Natural killer cell treated with Interleukin-12 subunit alpha and Interleukin-12 subunit beta and Interleukin-15 and Interleukin-18, amount 100 ng/mL, for 72 hours (primary cell): ENCODE measurements around the gene PIP5K1B. TPM values are rescaled to one million over a fixed set of nuclear protein-coding genes. Genes with fewer than 3 reads are reported as not detected.
A peak's percentile ranks its signal among the peaks of the same experiment; 100 is the strongest.

Source experiments
- ATAC-seq, 2 donors: fragments of 150-1000 bp; cut with Tn5 transposase in 1 of 2; sonication (Bioruptor Pico), chemical (Tn5 transposase) in 1 of 2; 2 replicates each; pipeline ENCODE4 v1.10.0; 2021
- DNase-seq: peaks from one replicate; pipeline ENCODE4 v3.0.0; 2022; ENCODE audit warnings: low spot score
- H3K27ac Mint-ChIP-seq, 2 donors: 1 replicate in 1 of 2; 2 replicates in 1 of 2; pipeline ENCODE4 v1.8.0; 2022; ENCODE audit warnings: mixed read lengths in 2 of 2, mild to moderate bottlenecking in 1 of 2, moderate library complexity in 1 of 2
- H3K27me3 Mint-ChIP-seq, 2 donors: 1 replicate in 1 of 2; 2 replicates in 1 of 2; pipeline ENCODE4 v1.8.0; 2022; ENCODE audit warnings: mixed read lengths in 2 of 2
- H3K36me3 Mint-ChIP-seq: one replicate; pipeline ENCODE4 v1.8.0; 2022; ENCODE audit warnings: mixed read lengths
- H3K4me1 Mint-ChIP-seq, 2 donors: 1 replicate in 1 of 2; 2 replicates in 1 of 2; pipeline ENCODE4 v1.8.0; 2022; ENCODE audit warnings: low read depth in 2 of 2, mixed read lengths in 2 of 2, mild to moderate bottlenecking in 1 of 2
- H3K4me3 Mint-ChIP-seq: one replicate; pipeline ENCODE4 v1.8.0; 2022; ENCODE audit warnings: mixed read lengths
- H3K9me3 Mint-ChIP-seq: 2 replicates; pipeline ENCODE4 v1.8.0; 2022; ENCODE audit warnings: mixed read lengths
- total RNA-seq, 2 donors: library from RNA; stranded (reverse); gene quantifications; one replicate each; pipeline ENCODE4 v1.2.3, GENCODE V29; 2022

PIP5K1B gene
- total RNA-seq, 2 donors from 2014 or later: 0.24 to 0.73 TPM

GRCh38 chr9:68998812-68999211 lies 293.8 kb downstream of the PIP5K1B start:
- Mint-ChIP-seq H3K27me3 (peaks cover 0 to 5% of the 10 kb centered on the region in 2 donors), H3K4me1 (peaks cover 24 to 27% of the 10 kb centered on the region in 2 donors), H3K9me3 (no peaks in the 10 kb centered on the region), H3K36me3 (no peaks in the 10 kb centered on the region), H3K4me3 (no peak overlapping the region), H3K27ac (peak overlapping the region; percentile 16 to 31)
- no peak for DNase-seq
- ATAC-seq: peak; percentile 68

DNA sequence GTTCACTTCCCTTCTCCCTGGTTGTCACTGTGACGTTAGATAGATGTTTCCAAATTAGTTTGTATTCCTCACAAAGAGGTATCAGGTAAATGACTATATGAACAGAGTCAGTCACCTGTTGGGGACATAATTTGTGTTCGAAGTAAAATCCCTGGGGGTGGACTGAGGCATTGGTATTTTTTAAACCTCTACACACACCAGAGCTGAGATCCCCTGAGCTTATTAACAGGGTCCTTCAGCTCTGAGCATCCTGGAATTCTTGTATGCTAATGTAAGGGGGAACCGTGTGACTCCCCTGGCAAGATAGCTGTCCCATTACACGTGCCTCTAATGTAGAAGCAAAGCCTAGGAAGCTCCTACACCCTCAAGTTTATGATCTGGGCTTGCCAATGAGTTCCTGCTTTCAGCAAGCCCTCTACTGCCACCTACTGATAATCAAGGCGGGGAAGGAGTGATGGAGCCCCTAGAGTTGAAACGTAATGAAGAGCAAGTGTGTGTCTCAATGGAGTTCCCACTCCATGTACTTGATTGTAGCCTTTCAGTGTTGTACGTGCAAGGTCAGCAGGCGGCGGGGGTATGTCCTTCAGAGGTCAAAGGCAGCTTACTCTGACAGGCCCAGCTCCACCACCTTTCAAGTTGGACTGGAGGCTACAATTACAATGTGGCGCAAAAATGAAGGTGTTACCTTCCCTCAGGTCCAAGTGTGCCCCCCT lies 294.5 kb downstream of the PIP5K1B start:
- Mint-ChIP-seq H3K4me3 (no peak overlapping the region), H3K36me3 (no peaks in the 10 kb centered on the region)
- DNase-seq: no peak

GRCh38 chr9:69001921-69002320 lies 296.9 kb downstream of the PIP5K1B start:
- Mint-ChIP-seq H3K4me1 (peaks cover 16 to 18% of the 10 kb centered on the region in 2 donors), H3K36me3 (no peaks in the 10 kb centered on the region), H3K27ac (no peak overlapping the region), H3K9me3 (no peaks in the 10 kb centered on the region), H3K27me3 (peaks cover 0 to 5% of the 10 kb centered on the region in 2 donors), H3K4me3 (no peak overlapping the region)
- DNase-seq: no peak
- no peak for ATAC-seq

More for the DNA sequence above, 294.5 kb downstream of the PIP5K1B start:
- Mint-ChIP-seq H3K27me3 (peaks cover 0 to 5% of the 10 kb centered on the region in 2 donors), H3K27ac (peak overlapping the region; percentile 31 to 75), H3K9me3 (no peaks in the 10 kb centered on the region), H3K4me1 (peaks cover 24 to 27% of the 10 kb centered on the region in 2 donors)
- peak; percentile 72 to 75 for ATAC-seq

DNA sequence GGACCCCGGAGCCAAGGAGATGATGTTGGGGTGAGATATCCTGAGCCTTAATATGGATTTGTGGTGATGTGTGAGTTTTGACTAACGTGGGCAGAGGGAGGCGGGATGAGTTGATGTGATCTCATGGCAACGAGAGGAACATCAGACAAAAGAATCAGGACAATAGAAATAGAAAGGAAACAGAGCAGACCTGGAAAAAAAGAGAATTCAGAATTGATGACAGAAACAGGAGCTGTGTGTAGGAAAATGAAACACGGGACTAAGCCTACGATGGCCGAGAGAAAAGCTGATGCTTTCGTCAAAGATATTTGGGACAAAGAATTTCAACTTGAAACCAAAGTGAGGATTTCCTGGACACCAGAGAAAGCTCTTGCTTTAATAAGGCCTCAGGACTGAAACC lies 298.0 kb downstream of the PIP5K1B start:
- H3K4me3 Mint-ChIP-seq: no peak overlapping the region
- H3K4me1 Mint-ChIP-seq: peaks cover 16 to 18% of the 10 kb centered on the region in 2 donors
- DNase-seq: no peak
- peaks cover 0 to 5% of the 10 kb centered on the region in 2 donors for H3K27me3 Mint-ChIP-seq
- no peak overlapping the region for H3K27ac Mint-ChIP-seq
- H3K36me3 Mint-ChIP-seq: no peaks in the 10 kb centered on the region
- no peak for ATAC-seq
- H3K9me3 Mint-ChIP-seq: no peaks in the 10 kb centered on the region

DNA sequence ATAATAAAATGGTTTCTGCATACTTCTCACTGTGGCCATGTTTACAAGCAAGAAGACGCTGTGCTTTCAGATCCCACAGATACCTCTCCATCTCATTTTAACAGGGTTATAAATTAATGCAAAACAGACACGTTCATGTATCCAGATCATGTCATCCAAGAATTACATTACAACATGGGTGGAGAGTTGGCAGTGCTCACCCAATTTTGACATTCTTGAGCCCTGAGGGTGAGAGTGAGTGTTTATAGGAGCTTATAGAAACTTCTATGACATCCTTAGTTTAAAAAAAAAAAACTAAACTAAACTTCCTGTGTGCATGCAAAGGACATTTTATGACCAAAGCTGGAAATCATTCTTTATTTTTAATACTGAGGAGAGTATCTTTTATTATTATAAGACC lies 299.8 kb downstream of the PIP5K1B start:
- no peak overlapping the region for H3K27ac Mint-ChIP-seq
- no peaks in the 10 kb centered on the region for H3K9me3 Mint-ChIP-seq
- DNase-seq (no peak), ATAC-seq (no peak)
- no peak overlapping the region for H3K4me3 Mint-ChIP-seq
- no peaks in the 10 kb centered on the region for H3K36me3 Mint-ChIP-seq
- H3K27me3 Mint-ChIP-seq: peaks cover 0 to 3% of the 10 kb centered on the region in 2 donors
- peaks cover 0 to under 1% of the 10 kb centered on the region in 2 donors for H3K4me1 Mint-ChIP-seq

DNA sequence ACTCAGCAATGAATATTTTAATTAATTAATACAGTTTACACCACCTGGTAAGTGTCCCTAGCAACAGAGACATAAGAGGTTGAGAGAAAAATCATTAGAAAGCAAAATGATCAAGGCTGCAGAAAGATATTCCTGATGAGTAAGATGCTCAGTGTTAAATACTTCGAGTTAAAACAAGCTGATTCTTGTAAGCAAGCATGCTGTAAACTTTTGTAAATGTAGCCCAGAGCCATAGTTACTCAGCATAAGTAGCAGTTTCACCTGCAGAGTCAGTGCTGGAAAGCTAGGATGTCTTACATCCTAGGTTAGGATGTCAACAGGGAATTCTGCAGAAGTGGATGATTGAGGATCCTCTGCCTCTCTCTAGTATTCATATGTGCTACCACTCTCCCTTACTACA lies 304.7 kb downstream of the PIP5K1B start:
- Mint-ChIP-seq H3K4me3 (no peak overlapping the region), H3K4me1 (peaks cover 6 to 10% of the 10 kb centered on the region in 2 donors), H3K27ac (no peak overlapping the region), H3K27me3 (peaks cover 0 to 5% of the 10 kb centered on the region in 2 donors), H3K36me3 (no peaks in the 10 kb centered on the region), H3K9me3 (no peaks in the 10 kb centered on the region)
- ATAC-seq: no peak
- no peak for DNase-seq

DNA sequence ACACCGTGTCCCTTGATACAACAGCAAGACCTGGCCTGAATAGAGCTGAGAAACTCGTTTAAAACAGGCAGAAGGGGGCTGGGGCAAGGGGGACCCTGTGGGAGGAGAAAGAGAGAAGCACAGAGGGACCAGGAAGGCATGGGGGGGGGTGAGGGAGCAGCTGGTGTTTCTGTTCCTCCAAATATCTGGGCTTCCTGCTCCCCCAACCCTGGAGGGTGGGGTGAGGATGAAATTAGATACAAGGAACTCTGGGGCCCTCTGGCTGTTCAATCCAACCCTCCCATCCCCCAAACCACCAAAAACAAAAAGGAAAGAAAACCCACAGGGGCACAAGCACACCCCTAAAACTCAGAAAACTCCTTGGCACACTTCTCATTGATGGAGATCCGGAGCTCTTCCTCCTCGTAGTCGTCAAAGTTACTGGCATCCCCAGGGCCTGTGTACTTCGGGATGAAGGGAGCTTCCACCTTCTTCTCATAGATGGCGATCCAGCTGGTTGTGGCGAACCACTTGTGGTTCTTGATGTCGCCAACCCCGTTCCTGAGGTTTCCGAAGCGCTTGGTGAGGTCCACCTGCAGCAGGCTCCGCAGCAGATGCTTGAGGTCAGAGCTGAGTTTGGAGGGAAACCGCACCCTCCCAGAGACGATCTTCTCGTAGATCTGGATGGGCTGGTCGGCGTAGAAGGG lies 307.8 kb downstream of the PIP5K1B start:
- Mint-ChIP-seq H3K9me3 (no peaks in the 10 kb centered on the region), H3K27me3 (peaks cover 0 to 5% of the 10 kb centered on the region in 2 donors), H3K4me3 (no peak overlapping the region), H3K4me1 (peaks cover 6 to 10% of the 10 kb centered on the region in 2 donors), H3K36me3 (no peaks in the 10 kb centered on the region), H3K27ac (no peak overlapping the region)
- ATAC-seq (no peak), DNase-seq (no peak)

- H3K36me3 Mint-ChIP-seq: no peaks in the 10 kb centered on the region
- no peak overlapping the region for H3K4me3 Mint-ChIP-seq
- H3K9me3 Mint-ChIP-seq: no peaks in the 10 kb centered on the region
- no peak for ATAC-seq
- DNase-seq: no peak
- no peak overlapping the region for H3K27ac Mint-ChIP-seq
- peaks cover 6 to 11% of the 10 kb centered on the region in 2 donors for H3K4me1 Mint-ChIP-seq
- H3K27me3 Mint-ChIP-seq: peaks cover 0 to 5% of the 10 kb centered on the region in 2 donors
Observed at GRCh38 chr9:69013382-69013727, 308.3 kb downstream of the PIP5K1B start.

- H3K9me3 Mint-ChIP-seq: no peaks in the 10 kb centered on the region
- DNase-seq (no peak), ATAC-seq (no peak)
- peaks cover 12 to 17% of the 10 kb centered on the region in 2 donors for H3K4me1 Mint-ChIP-seq
- peaks cover 0 to 5% of the 10 kb centered on the region in 2 donors for H3K27me3 Mint-ChIP-seq
- no peaks in the 10 kb centered on the region for H3K36me3 Mint-ChIP-seq
- no peak within 1 kb of the TSS for H3K27ac Mint-ChIP-seq
- no peak within 1 kb of the TSS for H3K4me3 Mint-ChIP-seq
Observed at GRCh38 chr9:69014013-69014412, 309.0 kb downstream of the PIP5K1B start, which contains the start of gene PRKACG. PRKACG (minus strand) TSS chr9:69014113; CDS start chr9:69014092, 21 bp downstream.

DNA sequence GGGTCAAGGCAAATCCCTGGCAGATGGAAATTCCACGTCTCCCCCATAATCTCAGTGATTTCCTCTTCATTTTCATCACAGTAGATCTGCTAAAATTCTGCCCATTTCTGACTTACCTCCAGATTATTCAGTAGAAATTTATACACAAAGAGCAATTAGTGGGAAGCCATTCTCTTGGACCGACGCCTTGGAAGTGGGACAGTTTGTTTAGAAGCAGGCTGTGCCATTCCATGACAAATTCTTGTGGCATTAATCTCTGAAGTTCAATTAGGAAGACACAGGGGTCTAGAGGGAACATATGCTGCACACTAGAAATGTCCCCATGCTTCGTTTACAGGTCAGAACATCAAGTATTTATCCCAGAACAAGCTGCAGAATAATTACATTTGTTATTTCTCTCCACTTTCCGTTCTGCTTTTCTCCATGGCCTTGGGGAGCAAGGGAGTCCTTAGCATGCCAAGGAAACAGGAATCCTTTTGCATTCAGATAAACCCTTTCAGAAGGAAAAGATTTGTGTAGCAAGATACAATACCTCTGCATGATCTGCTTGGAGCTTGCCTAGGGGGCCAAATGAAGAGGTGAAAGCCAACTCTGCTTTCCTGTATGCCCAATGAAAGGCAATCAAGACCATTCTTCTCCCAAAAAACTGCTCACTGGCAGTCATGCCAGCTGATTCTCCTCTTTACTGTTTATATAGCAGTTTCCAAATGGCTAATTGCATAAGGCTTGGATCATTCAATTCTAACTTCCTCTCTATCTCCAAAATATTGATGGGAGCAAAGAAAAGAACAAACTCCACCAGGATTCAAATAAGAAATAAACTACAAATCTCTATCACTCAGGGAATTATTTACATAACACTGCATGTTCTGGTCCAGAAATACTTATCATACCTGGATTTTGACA lies 311.4 kb downstream of the PIP5K1B start:
- DNase-seq (no peak), ATAC-seq (no peak)
- H3K27me3 Mint-ChIP-seq: peaks cover 0 to 5% of the 10 kb centered on the region in 2 donors
- H3K4me1 Mint-ChIP-seq: peaks cover 28 to 35% of the 10 kb centered on the region in 2 donors
- no peaks in the 10 kb centered on the region for H3K9me3 Mint-ChIP-seq
- no peaks in the 10 kb centered on the region for H3K36me3 Mint-ChIP-seq
- H3K4me3 Mint-ChIP-seq: no peak overlapping the region
- no peak overlapping the region for H3K27ac Mint-ChIP-seq

GRCh38 chr9:69018737-69019136 lies 313.7 kb downstream of the PIP5K1B start:
- Mint-ChIP-seq H3K9me3 (no peaks in the 10 kb centered on the region), H3K36me3 (no peaks in the 10 kb centered on the region), H3K27me3 (peaks cover 0 to 2% of the 10 kb centered on the region in 2 donors), H3K4me3 (no peak overlapping the region), H3K27ac (no peak overlapping the region), H3K4me1 (peaks cover 26 to 38% of the 10 kb centered on the region in 2 donors)
- no peak for DNase-seq
- ATAC-seq: no peak

DNA sequence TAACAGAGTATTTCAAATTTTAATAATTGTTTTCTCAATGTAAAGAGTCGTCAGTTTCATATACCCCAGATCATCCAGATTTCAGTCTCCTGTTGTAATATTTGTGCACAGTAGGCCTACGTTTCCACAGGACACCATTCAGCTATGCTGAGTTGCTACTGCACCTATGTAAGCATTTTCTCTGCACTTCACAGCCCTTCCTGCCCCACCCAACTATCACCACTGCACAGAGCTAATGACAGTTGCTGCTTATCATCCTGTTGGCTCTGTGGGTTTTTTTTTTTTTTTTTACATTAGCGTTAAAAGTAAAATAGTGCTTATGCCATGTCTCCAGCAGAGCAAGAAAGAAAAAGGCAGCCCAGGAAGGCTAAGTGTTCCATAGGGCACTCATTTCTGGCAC lies 314.8 kb downstream of the PIP5K1B start:
- no peaks in the 10 kb centered on the region for H3K9me3 Mint-ChIP-seq
- peaks cover 0 to 2% of the 10 kb centered on the region in 2 donors for H3K27me3 Mint-ChIP-seq
- peak overlapping the region; percentile 13 for H3K4me3 Mint-ChIP-seq
- ATAC-seq (no peak), DNase-seq (no peak)
- peak overlapping the region in 1 of 2 donors; percentile 21 for H3K27ac Mint-ChIP-seq
- H3K36me3 Mint-ChIP-seq: no peaks in the 10 kb centered on the region
- H3K4me1 Mint-ChIP-seq: peaks cover 31 to 38% of the 10 kb centered on the region in 2 donors

GRCh38 chr9:69020301-69021145 lies 315.5 kb downstream of the PIP5K1B start:
- Mint-ChIP-seq H3K36me3 (no peaks in the 10 kb centered on the region), H3K27me3 (peaks cover 0 to 2% of the 10 kb centered on the region in 2 donors), H3K4me3 (peak overlapping the region; percentile 13), H3K9me3 (no peaks in the 10 kb centered on the region), H3K4me1 (peaks cover 31 to 38% of the 10 kb centered on the region in 2 donors), H3K27ac (no peak overlapping the region)
- ATAC-seq (no peak), DNase-seq (no peak)
